ENCODE data around the gene GCK. TPM values are rescaled to one million over a fixed set of nuclear protein-coding genes. Genes with fewer than 3 reads are reported as not detected.
A peak's percentile ranks its signal among the peaks of the same experiment; 100 is the strongest.

The GCK gene
- total RNA-seq, 4 donors from 2014 or later, result 0.25 to 1.2 TPM; not detected in 2

DNA sequence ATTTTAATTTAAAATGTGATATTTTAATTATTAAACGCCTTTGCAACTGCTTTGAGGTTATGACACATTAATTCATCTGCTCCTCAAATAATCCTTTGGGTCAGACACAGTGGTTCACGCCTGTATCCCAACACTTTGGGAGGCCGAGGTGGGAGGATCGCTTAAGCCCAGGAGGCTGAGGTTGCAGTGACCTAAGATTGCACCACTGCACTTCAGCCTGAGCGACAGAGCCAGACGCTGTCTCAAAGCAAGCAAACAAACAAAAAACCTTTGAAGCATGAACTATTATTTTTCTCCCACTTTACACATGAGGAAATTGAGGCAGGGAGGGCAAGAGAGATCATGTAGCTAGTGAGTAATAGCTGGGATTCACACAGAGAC is 64.4 kb downstream of the GCK start:
- TF ChIP-seq POLR2A (IDR thresholded peaks at IDR 0.05), result no peak
- TF ChIP-seq, protein P1, sequence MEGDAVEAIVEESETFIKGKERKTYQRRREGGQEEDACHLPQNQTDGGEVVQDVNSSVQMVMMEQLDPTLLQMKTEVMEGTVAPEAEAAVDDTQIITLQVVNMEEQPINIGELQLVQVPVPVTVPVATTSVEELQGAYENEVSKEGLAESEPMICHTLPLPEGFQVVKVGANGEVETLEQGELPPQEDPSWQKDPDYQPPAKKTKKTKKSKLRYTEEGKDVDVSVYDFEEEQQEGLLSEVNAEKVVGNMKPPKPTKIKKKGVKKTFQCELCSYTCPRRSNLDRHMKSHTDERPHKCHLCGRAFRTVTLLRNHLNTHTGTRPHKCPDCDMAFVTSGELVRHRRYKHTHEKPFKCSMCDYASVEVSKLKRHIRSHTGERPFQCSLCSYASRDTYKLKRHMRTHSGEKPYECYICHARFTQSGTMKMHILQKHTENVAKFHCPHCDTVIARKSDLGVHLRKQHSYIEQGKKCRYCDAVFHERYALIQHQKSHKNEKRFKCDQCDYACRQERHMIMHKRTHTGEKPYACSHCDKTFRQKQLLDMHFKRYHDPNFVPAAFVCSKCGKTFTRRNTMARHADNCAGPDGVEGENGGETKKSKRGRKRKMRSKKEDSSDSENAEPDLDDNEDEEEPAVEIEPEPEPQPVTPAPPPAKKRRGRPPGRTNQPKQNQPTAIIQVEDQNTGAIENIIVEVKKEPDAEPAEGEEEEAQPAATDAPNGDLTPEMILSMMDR (IDR thresholded peaks at IDR 0.05), result no peak
- DNase-seq (ENCODE audit: low spot score in 2 of 2), result no peak
- intact Hi-C loops (cut with DNase I; ENCODE audit: low total_unique reads), result no loop called here
- H3K4me3 ChIP-seq (ENCODE audit: low read depth, poor library complexity, severe bottlenecking), result no peak overlapping the region
- 95 to 98% methylated on average over 6 of the region's 6 CpGs for WGBS, 2 donors

DNA sequence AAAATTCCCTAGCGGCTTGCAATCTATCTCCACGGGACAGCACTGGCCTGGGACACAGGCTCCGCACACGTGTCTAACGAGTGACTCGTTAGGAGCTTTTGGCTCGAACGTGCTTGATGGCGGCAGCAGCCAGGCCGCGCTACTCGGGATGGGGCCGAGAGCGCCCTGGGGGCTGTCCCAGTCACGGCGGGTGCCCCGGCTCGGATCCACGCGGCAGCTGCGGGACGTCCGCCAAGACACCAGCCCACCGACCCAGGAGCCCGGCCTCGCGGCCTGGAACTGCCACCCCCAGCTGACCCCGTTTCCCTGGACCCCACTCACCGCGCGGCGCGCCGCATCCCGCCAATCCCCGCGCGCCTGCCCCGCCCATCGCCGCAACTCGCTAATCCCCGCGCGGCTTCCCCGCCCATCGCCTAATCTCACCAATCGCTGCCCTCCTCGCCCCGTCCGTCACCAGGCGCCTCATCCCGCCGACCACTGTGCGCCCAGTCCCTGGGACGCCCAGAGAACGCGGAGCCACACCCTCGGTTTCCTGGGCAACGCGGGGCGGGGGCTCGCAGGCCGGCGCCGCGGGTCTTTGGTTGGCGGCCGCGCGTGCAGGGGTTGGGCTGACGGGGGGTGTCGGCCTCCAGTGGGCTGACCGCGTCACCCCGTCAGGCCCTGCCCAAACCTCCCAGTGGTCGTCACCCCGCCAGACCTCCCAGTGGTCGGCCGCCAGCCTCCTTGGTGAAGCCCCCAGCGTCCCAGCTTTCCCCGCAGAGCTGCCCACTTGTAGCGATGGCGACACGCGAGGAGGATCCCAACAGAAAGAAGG is 65.8 kb downstream of the GCK start, which contains the start of gene POLD2:
TSS of gene POLD2 (minus strand) at position 359 of the 814 bp plus-strand sequence. CDS start 1,495 bp downstream, outside the sequence.
- intact Hi-C loops (cut with DNase I; ENCODE audit: low total_unique reads), result no loop called here
- 0% methylated on average over 45 to 51 of the region's 86 CpGs for WGBS, 2 donors
- peak; percentile 97 to 100 for DNase-seq (ENCODE audit: low spot score in 2 of 2)
- H3K4me3 ChIP-seq (ENCODE audit: low read depth, poor library complexity, severe bottlenecking), result peak within 1 kb of the TSS; percentile 45
- TF ChIP-seq, protein P1 (IDR thresholded peaks at IDR 0.05), result no peak
- TF ChIP-seq POLR2A (IDR thresholded peaks at IDR 0.05), result no peak

DNA sequence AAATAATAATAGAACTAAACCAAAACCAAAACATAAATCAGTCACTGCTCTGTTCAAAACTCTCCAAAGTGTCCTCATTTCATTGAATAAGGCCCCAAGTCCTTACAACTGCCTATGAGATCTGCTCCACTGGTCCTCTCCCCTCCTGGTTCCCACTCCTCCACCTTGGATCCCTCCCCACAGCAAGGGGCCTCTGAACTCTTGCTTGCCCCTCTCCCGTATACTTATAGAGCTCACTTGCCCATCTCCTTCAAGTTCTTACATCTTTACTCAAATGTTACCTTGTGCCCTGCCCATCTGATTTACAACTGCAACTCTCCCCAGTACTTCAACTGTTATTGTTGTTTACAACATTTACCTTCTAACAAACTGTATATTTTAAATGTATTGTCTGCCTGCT is 66.7 kb downstream of the GCK start:
- H3K4me3 ChIP-seq (ENCODE audit: low read depth, poor library complexity, severe bottlenecking), result no peak overlapping the region
- TF ChIP-seq, protein P1 (IDR thresholded peaks at IDR 0.05), result no peak
- no peak for TF ChIP-seq POLR2A (IDR thresholded peaks at IDR 0.05)
- intact Hi-C loops (cut with DNase I; ENCODE audit: low total_unique reads), result no loop called here

DNA sequence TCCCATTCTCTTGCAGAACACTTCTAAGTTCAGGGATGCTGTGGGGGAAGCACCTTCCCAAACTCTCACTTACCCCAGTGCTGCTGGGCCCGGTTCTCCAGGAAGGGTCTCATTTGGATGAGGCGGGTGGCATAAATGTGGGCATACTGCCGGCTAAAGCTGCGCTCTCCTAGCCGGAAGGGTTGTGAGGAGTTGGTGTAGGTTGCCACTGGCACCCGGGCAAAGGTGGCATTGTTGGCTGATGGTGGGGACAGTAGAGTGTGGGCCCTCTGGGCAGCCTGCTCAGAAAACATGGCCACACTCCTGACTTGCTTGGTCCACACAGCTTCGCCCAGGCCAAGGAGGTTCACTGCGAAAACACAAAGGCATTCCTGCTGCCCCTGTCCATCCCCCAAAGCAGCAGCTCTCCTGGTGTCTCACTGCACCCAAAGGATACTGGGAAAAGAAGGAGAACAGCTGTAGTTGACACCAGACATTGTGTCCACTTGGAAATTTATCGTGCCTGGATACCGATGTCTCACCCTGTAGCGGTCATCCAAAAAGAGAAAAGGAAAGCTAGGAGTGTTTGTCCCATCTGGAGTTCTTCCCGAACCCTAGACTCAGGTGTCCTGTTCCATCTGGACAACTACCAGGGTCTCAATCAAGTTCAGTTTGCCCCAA is 67.3 kb downstream of the GCK start:
- 87 to 92% methylated on average over 12 of the region's 12 CpGs for WGBS, 2 donors
- no peak for TF ChIP-seq POLR2A (IDR thresholded peaks at IDR 0.05)
- TF ChIP-seq, protein P1 (IDR thresholded peaks at IDR 0.05), result no peak
- intact Hi-C loops (cut with DNase I; ENCODE audit: low total_unique reads), result no loop called here
- no peak for DNase-seq (ENCODE audit: low spot score in 2 of 2)
- H3K4me3 ChIP-seq (ENCODE audit: low read depth, poor library complexity, severe bottlenecking), result no peak overlapping the region

More for the DNA sequence above, 66.7 kb downstream of the GCK start:
- 56 to 57% methylated on average over 1 of the region's 1 CpG for WGBS, 2 donors
- DNase-seq (ENCODE audit: low spot score in 2 of 2), result no peak

DNA sequence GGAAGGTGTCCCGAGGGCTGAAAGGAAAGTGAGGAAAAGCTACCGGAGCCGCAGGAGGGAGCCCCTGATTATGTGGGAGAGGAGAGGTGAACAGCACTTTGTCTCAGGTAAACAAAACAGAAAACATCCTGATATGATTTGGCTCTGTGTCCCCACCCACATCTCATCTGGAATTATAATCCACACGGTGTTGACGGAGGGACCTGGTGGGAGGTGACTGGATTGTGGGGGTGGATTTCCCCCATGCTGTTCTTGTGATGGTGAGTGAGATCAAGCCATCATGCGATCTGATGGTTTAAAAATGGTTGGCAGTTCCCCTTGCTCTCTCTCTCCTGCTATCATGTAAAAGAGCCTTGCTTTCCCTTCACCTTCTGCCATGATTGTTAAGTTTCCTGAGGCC is 68.8 kb downstream of the GCK start:
- intact Hi-C loops (cut with DNase I; ENCODE audit: low total_unique reads), result no loop called here
- WGBS, 2 donors, result 89 to 91% methylated on average over 6 of the region's 6 CpGs
- TF ChIP-seq POLR2A (IDR thresholded peaks at IDR 0.05), result no peak
- TF ChIP-seq, protein P1 (IDR thresholded peaks at IDR 0.05), result no peak

More for the DNA sequence above, 68.8 kb downstream of the GCK start:
- DNase-seq (ENCODE audit: low spot score in 2 of 2), result no peak
- H3K4me3 ChIP-seq (ENCODE audit: low read depth, poor library complexity, severe bottlenecking), result no peak overlapping the region
